Glutamatergic neuron (in vitro differentiated cells): ENCODE data around the gene LYPLA2. TPM values are rescaled to one million over a fixed set of nuclear protein-coding genes. Genes with fewer than 3 reads are reported as not detected.

Experiments
- DNase-seq: peaks from one replicate; pipeline ENCODE4 v3.0.0; 2022
- H3K27ac Mint-ChIP-seq: one replicate; pipeline ENCODE4 v1.8.0; 2020; ENCODE audit warnings: mild to moderate bottlenecking, mixed read lengths, inconsistent platforms; ENCODE audit not compliant: unreplicated experiment
- H3K27me3 Mint-ChIP-seq: one replicate; pipeline ENCODE4 v1.8.0; 2020; ENCODE audit warnings: mild to moderate bottlenecking, moderate library complexity, mixed read lengths, inconsistent platforms; ENCODE audit not compliant: unreplicated experiment
- H3K36me3 Mint-ChIP-seq: one replicate; pipeline ENCODE4 v1.8.0; 2020; ENCODE audit warnings: mild to moderate bottlenecking, mixed read lengths, inconsistent platforms; ENCODE audit not compliant: unreplicated experiment
- H3K4me1 Mint-ChIP-seq: one replicate; pipeline ENCODE4 v1.8.0; 2020; ENCODE audit warnings: mild to moderate bottlenecking, low read depth, mixed read lengths, inconsistent platforms; ENCODE audit not compliant: unreplicated experiment
- H3K4me3 Mint-ChIP-seq: one replicate; pipeline ENCODE4 v1.8.0; 2020; ENCODE audit warnings: mild to moderate bottlenecking, mixed read lengths, inconsistent platforms; ENCODE audit not compliant: unreplicated experiment
- H3K9me3 Mint-ChIP-seq: one replicate; pipeline ENCODE4 v1.8.0; 2020; ENCODE audit warnings: mild to moderate bottlenecking, moderate library complexity, mixed read lengths, inconsistent platforms; ENCODE audit not compliant: unreplicated experiment
- total RNA-seq: library from RNA; stranded (reverse); fragmentation: NEBNext Ultra II Directional; extraction: Animal tissue kit (Norgen Biotek cat#: 25700); gene quantifications from one replicate; pipeline ENCODE4 v1.2.1, GENCODE V29; 2021; ENCODE audit not compliant: unreplicated experiment
- TF ChIP-seq, protein P1 (sequence below): fragments of 200-600 bp; sonication (generic); IDR thresholded peaks from one replicate; pipeline ENCODE4 v1.5.0; 2021; ENCODE audit not compliant: partially characterized antibody, unreplicated experiment

Gene LYPLA2
- total RNA-seq, 1 donor from 2014 or later: 191 TPM

GRCh38 chr1:23772049-23772853 is 18.7 kb upstream of the LYPLA2 start:
- no peak overlapping the region for H3K27ac Mint-ChIP-seq
- peaks cover 3% of the 10 kb centered on the region for H3K4me1 Mint-ChIP-seq
- DNase-seq: peak; percentile 95
- TF ChIP-seq, protein P1, sequence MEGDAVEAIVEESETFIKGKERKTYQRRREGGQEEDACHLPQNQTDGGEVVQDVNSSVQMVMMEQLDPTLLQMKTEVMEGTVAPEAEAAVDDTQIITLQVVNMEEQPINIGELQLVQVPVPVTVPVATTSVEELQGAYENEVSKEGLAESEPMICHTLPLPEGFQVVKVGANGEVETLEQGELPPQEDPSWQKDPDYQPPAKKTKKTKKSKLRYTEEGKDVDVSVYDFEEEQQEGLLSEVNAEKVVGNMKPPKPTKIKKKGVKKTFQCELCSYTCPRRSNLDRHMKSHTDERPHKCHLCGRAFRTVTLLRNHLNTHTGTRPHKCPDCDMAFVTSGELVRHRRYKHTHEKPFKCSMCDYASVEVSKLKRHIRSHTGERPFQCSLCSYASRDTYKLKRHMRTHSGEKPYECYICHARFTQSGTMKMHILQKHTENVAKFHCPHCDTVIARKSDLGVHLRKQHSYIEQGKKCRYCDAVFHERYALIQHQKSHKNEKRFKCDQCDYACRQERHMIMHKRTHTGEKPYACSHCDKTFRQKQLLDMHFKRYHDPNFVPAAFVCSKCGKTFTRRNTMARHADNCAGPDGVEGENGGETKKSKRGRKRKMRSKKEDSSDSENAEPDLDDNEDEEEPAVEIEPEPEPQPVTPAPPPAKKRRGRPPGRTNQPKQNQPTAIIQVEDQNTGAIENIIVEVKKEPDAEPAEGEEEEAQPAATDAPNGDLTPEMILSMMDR: peak; percentile 86
- no peak overlapping the region for H3K4me3 Mint-ChIP-seq
- no peaks in the 10 kb centered on the region for H3K27me3 Mint-ChIP-seq
- no peaks in the 10 kb centered on the region for H3K36me3 Mint-ChIP-seq
- H3K9me3 Mint-ChIP-seq: peaks cover 2% of the 10 kb centered on the region

DNA sequence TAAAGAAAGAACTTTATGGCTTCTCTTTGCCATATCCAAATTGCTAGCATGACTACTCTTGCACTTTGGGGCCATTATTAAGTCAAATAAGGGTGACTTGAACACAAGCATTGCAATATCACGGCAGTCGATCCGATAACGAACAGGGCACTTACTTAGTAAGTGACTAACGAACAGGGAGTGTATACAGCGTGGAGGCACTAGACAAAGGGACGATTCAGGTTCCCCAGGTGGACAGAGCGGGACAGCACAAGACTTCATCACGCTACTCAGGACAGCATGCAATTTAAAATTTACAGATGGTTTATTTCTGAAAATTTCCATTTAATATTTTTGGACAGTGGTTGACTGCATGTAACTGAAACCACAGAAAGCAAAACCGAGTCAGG is 18.1 kb upstream of the LYPLA2 start:
- Mint-ChIP-seq H3K9me3 (peaks cover 2% of the 10 kb centered on the region), H3K4me1 (peaks cover 3% of the 10 kb centered on the region), H3K27ac (no peak overlapping the region), H3K27me3 (no peaks in the 10 kb centered on the region), H3K4me3 (no peak overlapping the region), H3K36me3 (no peaks in the 10 kb centered on the region)
- TF ChIP-seq, protein P1: no peak
- no peak for DNase-seq

GRCh38 chr1:23774174-23774880 is 16.6 kb upstream of the LYPLA2 start:
- TF ChIP-seq, protein P1: no peak
- Mint-ChIP-seq H3K4me3 (no peak overlapping the region), H3K27ac (no peak overlapping the region), H3K27me3 (no peaks in the 10 kb centered on the region), H3K4me1 (peaks cover 7% of the 10 kb centered on the region), H3K9me3 (peaks cover 2% of the 10 kb centered on the region), H3K36me3 (no peaks in the 10 kb centered on the region)
- no peak for DNase-seq

DNA sequence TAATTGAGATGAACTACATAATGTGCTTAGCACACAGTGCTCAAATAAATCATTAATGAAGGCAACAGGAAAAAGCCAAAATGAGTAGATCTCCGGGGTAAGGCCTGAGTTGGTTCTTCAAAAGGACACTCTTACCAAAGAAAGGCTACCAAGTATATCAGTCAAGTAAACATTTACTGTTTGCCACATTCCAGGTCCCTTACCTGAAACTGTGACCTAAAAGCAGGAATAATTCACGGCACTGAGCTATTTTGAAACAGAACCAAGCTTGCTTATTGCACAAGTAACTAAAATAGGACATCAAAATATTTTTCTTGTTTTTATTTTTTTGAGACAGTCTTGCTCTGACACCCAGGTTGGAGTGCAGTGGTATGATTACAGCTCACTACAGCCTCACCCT is 14.7 kb upstream of the LYPLA2 start:
- Mint-ChIP-seq H3K27me3 (no peaks in the 10 kb centered on the region), H3K4me3 (no peak overlapping the region), H3K36me3 (no peaks in the 10 kb centered on the region), H3K4me1 (peaks cover 11% of the 10 kb centered on the region), H3K27ac (no peak overlapping the region), H3K9me3 (peaks cover 2% of the 10 kb centered on the region)
- TF ChIP-seq, protein P1: no peak
- DNase-seq: no peak
